Muscle of leg (tissue), 11 donors: ENCODE measurements around the gene GAB2. TPM values are rescaled to one million over a fixed set of nuclear protein-coding genes. Genes with fewer than 3 reads are reported as not detected.
"Not testable (repeated sequence)": the region's sequence is repeated elsewhere in the genome, so short reads cannot be mapped to it uniquely, and the experiment has no call there.

Source experiments
- DNase-seq: peaks from one replicate; pipeline ENCODE4 v3.0.0; 2013
- H3K27ac ChIP-seq: one replicate; pipeline ENCODE4 v1.5.1; 2013; ENCODE audit warnings: mild to moderate bottlenecking, low read length, control low read depth
- H3K27me3 ChIP-seq: one replicate; pipeline ENCODE4 v1.6.1; 2013; ENCODE audit warnings: low read length; ENCODE audit not compliant: control insufficient read depth, insufficient read depth
- H3K36me3 ChIP-seq: one replicate; pipeline ENCODE4 v1.6.1; 2013; ENCODE audit warnings: low read length; ENCODE audit not compliant: control insufficient read depth, insufficient read depth
- H3K4me1 ChIP-seq: one replicate; pipeline ENCODE4 v1.6.1; 2013; ENCODE audit warnings: low read length; ENCODE audit not compliant: control insufficient read depth, insufficient read depth
- H3K4me3 ChIP-seq: one replicate; pipeline ENCODE4 v1.5.1; 2013; ENCODE audit warnings: low read length, control low read depth
- H3K9me3 ChIP-seq: replicated peaks from 2 replicates; pipeline ENCODE4 v1.6.1; 2013; ENCODE audit warnings: low read depth, low read length; ENCODE audit not compliant: control insufficient read depth
- WGBS: methylation state at CpG from one replicate; pipeline ENCODE4 v1.1.5; 2013; ENCODE audit warnings: missing lambda C conversion rate; ENCODE audit not compliant: insufficient coverage; 5-methylcytosine and 5-hydroxymethylcytosine counted together
- polyA plus RNA-seq, 8 donors: library from polyadenylated mRNA; unstranded; fragments of 120-200 nt; gene quantifications; one replicate each; pipeline versions ENCODE4 v1.2.1 to v1.2.3, GENCODE V29; 2013; ENCODE audit warnings: inconsistent platforms in 1 of 8, low replicate concordance in 1 of 8; ENCODE audit not compliant: insufficient read length in 8 of 8, insufficient read depth in 1 of 8
- total RNA-seq: library from RNA; stranded (reverse); fragments of 120-200 nt; gene quantifications from one replicate; pipeline ENCODE4 v1.2.4, GENCODE V29; 2013

Gene GAB2
- total and polyA plus RNA-seq, 9 donors = 9.6 to 18.8 (median 14.2) TPM

DNA sequence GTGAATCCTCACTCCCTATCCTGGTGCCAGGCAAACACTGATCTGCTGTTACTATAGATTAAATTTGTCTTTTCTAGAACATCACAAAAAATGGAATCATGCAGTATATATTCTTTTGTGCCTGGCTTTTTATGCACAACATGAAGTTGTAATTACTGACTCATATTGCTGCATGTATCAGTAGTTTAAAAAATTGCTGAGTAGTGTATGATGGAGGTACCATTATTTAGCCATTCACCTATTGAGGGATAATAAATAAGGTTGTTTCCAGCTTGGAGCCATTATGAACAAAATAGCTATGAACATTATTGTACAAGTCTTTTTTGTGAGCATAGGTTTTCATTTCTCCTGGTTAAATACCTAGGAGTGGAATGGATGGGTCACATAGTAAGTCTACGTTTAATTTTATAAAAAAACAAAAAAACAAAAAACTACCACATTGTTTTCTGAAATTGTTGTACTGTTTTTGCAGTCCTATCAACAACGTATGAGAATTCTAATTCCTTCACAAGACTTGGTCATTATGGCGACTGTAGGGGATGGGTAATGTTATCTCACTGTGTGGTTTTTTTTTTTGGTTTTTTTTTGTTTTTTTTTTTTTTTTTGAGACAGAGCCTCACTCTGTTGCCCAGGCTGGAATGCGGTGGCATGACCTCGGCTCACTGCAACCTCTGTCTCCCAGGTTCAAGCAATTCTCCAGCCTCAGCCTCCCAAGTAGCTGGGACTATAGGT is 117.3 kb downstream of the GAB2 start:
- DNase-seq = no peak
- no peak overlapping the region for H3K4me3 ChIP-seq
- WGBS = no CpG with 5 or more reads among the region's 5 CpGs
- no peaks in the 10 kb centered on the region for H3K9me3 ChIP-seq
- no peak overlapping the region for H3K27ac ChIP-seq
- H3K27me3 ChIP-seq = no peaks in the 10 kb centered on the region
- H3K36me3 ChIP-seq = no peaks in the 10 kb centered on the region
- no peaks in the 10 kb centered on the region for H3K4me1 ChIP-seq

DNA sequence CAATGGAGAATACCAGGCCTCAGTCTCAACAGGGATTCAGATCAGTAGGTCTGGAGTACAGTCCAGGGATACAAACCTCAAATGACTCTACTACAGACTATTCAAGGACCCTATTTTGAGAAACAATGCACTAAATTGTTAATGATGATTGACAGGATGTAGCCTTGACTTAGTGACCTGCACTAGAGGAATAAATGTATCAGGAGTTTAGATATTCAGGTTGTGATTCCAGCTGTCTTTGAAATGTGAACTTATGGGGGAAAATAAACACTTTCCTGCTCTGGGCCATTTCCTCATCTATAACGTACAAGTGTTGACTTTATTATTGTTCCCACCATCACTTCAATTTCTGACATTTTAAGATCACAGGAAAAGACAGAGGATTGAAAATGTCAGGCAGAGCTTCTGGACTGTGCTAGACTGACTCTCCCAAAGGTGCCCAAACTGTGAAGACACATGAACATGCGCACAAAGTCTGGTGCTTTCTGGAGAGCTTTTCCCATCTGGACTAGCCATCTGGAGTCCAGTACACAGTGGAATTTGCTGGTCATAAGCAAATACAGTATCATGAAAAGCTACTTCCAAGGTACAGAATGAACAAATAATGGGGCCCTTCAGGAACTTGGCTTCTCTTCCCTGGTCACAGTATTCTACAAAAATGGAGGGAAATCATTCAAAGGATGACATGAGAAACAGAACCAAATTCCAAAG is 118.5 kb downstream of the GAB2 start:
- H3K9me3 ChIP-seq = no peaks in the 10 kb centered on the region
- no peak overlapping the region for H3K4me3 ChIP-seq
- no peak for DNase-seq
- no peaks in the 10 kb centered on the region for H3K4me1 ChIP-seq
- WGBS = no CpG with 5 or more reads among the region's 2 CpGs
- H3K36me3 ChIP-seq = no peaks in the 10 kb centered on the region
- H3K27ac ChIP-seq = no peak overlapping the region
- H3K27me3 ChIP-seq = no peaks in the 10 kb centered on the region

DNA sequence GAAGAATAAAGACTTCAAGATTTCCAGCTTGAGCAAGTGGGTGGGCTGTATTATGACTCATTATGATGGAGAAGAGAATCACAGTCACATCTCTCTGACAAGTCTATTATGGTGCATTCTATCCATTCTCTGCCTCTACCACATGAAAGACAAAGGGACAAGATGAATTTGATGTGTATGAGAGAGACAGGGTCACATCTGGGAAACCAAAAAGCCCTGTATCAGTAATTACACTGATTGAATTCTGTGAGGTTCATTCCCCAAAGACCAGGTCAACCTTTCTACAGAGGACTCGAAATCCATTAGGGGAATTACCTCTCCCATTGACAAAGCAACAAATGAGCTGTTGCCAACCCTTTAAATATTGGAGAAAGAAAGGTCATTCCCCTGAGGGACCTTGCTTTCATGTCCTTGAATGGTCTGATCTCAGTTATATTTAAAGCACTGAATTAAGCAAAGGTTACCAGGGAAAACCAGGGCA is 119.3 kb downstream of the GAB2 start:
- H3K27ac ChIP-seq = no peak overlapping the region

DNA sequence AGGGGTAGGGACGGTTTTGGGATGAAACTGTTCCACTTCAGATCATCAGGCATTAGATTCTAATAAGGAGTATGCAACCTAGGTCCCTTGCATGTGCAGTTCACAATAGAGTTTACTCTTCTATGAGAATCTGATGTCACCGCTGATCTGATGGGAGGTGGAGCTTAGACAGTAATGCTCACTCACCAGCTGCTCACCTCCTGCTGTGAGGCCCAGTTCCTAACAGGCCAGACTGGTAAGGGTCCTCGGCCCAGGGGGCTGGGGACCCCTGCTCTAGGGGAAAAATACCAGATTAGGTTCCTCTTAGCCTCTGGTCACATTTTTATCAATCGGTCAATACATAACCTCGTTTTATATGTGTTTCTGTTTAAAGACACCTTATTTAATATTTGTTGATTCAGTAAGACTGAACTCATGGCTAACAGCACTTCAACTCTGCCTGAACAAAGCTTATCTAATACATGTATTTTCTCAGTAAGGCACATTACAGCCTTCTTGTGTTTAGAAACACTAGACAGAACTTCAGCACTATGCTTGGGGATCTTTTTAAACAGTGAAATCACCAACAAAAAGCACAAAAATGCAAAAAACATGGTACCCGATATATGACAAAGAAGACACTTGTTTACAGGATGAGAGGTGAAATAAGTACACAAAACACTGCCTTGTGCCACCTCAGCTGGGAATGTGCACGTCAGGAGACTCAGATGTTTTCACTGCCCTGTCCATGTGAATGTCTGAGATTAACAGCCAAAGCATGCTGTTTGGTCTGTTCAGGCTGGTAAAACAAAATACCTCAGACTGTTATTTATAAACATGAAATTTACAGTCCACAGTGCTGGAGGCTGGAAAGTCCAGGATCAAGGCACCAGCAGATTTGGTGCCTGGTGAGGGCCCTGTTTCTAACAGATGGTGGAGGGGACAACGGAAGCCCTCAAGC is 121.4 kb downstream of the GAB2 start:
- H3K27me3 ChIP-seq = no peaks in the 10 kb centered on the region
- no peak for DNase-seq
- H3K9me3 ChIP-seq = no peaks in the 10 kb centered on the region
- no peak overlapping the region for H3K27ac ChIP-seq
- H3K4me3 ChIP-seq = no peak overlapping the region
- no peaks in the 10 kb centered on the region for H3K4me1 ChIP-seq
- 80% methylated on average over 4 of the region's 8 CpGs for WGBS
- H3K36me3 ChIP-seq = no peaks in the 10 kb centered on the region

More for the DNA sequence above, 119.3 kb downstream of the GAB2 start:
- no peaks in the 10 kb centered on the region for H3K4me1 ChIP-seq
- no peak for DNase-seq
- no peaks in the 10 kb centered on the region for H3K36me3 ChIP-seq
- no peaks in the 10 kb centered on the region for H3K9me3 ChIP-seq
- no CpG with 5 or more reads among the region's 1 CpG for WGBS
- no peak overlapping the region for H3K4me3 ChIP-seq
- H3K27me3 ChIP-seq = no peaks in the 10 kb centered on the region

DNA sequence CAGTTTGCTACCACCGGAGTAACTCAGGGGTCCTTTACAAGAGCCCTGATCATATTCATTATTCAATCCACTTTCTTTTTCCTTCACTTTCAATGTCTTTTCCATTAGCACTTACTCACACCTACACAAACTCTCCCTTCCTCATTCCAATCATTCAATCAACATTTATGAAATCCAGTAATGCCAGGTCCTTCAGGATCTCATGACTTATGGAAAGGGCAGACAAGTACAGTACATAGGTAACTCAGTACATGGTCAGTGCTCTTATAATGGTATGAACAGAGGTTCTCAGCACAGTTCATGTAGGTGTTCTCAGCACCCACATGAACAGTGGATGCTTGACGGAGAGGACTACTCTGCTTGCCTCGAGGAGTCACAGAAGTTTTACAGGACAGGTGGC is 122.3 kb downstream of the GAB2 start:
- Histone ChIP-seq H3K27ac (no peak overlapping the region), H3K4me3 (no peak overlapping the region), H3K36me3 (no peaks in the 10 kb centered on the region), H3K9me3 (no peaks in the 10 kb centered on the region), H3K4me1 (no peaks in the 10 kb centered on the region), H3K27me3 (no peaks in the 10 kb centered on the region)
- WGBS = 100% methylated on average over 3 of the region's 3 CpGs
- no peak for DNase-seq

DNA sequence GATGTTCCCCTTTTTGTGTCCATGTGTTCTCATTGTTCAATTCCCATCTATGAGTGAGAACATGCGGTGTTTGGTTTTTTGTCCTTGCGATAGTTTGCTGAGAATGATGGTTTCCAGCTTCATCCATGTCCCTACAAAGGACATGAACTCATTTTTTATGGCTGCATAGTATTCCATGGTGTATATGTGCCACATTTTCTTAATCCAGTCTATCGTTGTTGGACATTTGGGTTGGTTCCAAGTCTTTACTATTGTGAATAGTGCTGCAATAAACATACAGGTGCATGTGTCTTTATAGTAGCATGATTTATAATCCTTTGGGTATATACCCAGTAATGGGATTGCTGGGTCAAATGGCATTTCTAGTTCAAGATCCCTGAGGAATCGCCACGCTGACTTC is 123.5 kb downstream of the GAB2 start:
- 100% methylated on average over 1 of the region's 5 CpGs for WGBS
- H3K36me3 ChIP-seq, H3K27me3 ChIP-seq, DNase-seq, H3K9me3 ChIP-seq, H3K4me3 ChIP-seq, H3K27ac ChIP-seq, H3K4me1 ChIP-seq: not testable (repeated sequence)

DNA sequence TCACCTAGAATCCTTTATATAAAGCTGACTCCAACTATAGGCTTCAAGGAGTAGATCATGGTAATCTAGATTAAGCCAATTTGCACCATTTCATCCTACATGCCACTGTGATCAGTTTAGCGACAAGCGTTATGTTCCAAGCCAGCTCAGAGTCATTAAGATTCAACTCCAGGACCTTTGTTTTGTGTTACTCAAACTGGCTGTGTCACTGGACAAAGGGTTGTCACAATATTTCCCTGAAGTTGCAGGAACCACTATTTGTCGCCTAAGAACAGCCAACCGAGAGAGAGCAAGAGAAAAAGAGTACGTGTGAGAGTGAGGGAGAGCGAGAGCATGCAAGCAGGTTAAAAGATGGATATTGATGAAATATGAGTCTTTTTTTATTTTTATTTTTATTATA is 124.1 kb downstream of the GAB2 start:
- Histone ChIP-seq H3K4me3 (no peak overlapping the region), H3K36me3 (no peaks in the 10 kb centered on the region), H3K27me3 (no peaks in the 10 kb centered on the region), H3K9me3 (peaks cover 5% of the 10 kb centered on the region), H3K4me1 (no peaks in the 10 kb centered on the region), H3K27ac (no peak overlapping the region)
- no peak for DNase-seq
- 100% methylated on average over 3 of the region's 6 CpGs for WGBS

DNA sequence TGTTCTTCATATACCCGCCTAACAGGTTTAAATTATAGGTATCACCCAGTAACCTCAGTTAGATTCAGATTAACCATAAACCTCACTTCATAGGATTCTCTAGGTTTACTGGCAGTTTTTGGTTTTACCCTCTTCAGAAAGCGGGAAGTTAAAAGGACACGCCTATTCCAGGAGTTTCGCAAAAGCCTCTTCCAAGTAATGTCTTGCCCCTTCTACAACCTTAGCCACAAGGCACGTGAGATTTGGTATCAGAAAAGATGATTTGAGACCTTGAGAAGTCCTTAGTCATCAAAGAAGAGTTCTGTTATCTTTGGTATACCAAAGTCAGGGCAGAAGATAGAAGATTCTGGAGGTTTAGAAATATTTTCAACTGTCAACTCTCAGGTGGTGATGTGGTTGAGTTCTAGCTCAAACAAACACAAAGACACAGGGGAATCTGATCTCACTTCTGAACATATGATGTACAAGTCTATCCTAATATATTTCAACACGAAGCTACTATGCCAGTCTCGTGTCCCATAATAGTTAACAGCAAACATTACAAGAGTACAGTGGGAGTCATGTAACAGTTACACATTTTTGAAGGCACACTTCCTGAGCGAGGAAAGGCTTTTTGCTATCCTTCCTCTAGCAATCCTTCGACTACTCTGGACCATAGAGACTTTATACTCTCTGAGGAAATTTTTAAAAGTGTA is 125.4 kb downstream of the GAB2 start:
- no peaks in the 10 kb centered on the region for H3K36me3 ChIP-seq
- no peak overlapping the region for H3K4me3 ChIP-seq
- no peak overlapping the region for H3K27ac ChIP-seq
- H3K9me3 ChIP-seq = peaks cover 7% of the 10 kb centered on the region
- WGBS = 60% methylated on average over 1 of the region's 9 CpGs
- no peaks in the 10 kb centered on the region for H3K27me3 ChIP-seq
- no peak for DNase-seq
- no peaks in the 10 kb centered on the region for H3K4me1 ChIP-seq

DNA sequence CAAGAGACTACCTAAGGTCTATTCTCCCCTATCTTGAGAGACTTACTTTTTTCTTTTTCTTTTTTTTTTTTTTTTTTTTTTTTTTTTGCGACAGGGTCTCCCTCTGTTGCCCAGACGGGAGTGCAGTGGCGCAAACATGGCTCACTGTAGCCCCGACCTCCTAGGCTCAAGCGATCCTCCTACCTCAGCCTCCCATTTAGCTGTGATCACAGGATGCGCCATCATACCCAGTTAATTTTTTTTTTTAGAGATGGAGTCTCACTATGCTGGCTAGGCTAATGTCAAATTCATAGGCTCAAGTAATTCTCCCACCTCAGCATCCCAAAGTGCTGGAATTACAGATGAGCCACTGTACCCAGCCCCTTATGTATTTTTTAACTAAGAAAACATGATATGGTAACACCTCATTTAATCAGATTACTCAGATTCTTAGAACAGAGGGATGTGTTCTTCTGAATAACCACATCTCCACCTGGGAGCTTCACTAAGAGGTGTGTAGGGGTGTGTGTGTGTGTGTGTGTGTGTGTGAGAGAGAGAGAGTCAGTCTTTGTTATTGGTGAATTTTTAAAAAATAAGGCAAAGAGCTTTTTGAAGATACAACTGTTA is 126.0 kb downstream of the GAB2 start:
- no peak overlapping the region for H3K4me3 ChIP-seq
- no CpG with 5 or more reads among the region's 6 CpGs for whole genome bisulfite sequencing
- peaks cover 7% of the 10 kb centered on the region for H3K9me3 ChIP-seq
- no peak overlapping the region for H3K27ac ChIP-seq
- DNase-seq = no peak
- H3K36me3 ChIP-seq = no peaks in the 10 kb centered on the region
- H3K27me3 ChIP-seq = no peaks in the 10 kb centered on the region
- no peaks in the 10 kb centered on the region for H3K4me1 ChIP-seq
